K562 (cell line): ENCODE measurements around the gene VSIG10L. TPM values are rescaled to one million over a fixed set of nuclear protein-coding genes. Genes with fewer than 3 reads are reported as not detected.

Experiments used
- BRD9 ChIP-seq: fragments of 450-650 bp; IDR thresholded peaks from 2 replicates; pipeline ENCODE4 v1.6.1; 2018; ENCODE audit warnings: low read depth; ENCODE audit not compliant: partially characterized antibody
- CEBPG ChIP-seq, 3 experiments: fragments of 200-800 bp in 1 of 3; sonication (Bioruptor generic) in 1 of 3; sonication (generic) in 1 of 3; formaldehyde crosslinking in 1 of 3; IDR thresholded peaks in 2 of 3; conservative IDR thresholded peaks in 1 of 3; 2 replicates each; pipeline versions ENCODE4 v1.6.1 to v1.8.0; 2016 to 2022; ENCODE audit warnings: missing compliant biosample characterization in 2 of 3, missing genetic modification characterization in 2 of 3, mild to moderate bottlenecking in 1 of 3, missing genetic modification reagents in 1 of 3
- CHD1 ChIP-seq: fragments of 200-600 bp; sonication (generic); IDR thresholded peaks from one replicate; pipeline ENCODE4 v1.6.1; 2012; ENCODE audit warnings: mild to moderate bottlenecking, moderate library complexity, low read length, inconsistent platforms
- CREB1 ChIP-seq, 2 experiments: sonication (generic) in 1 of 2; formaldehyde crosslinking in 1 of 2; IDR thresholded peaks; 2 replicates each; pipeline versions ENCODE4 v1.6.1 to v1.8.0; 2012 to 2022; ENCODE audit warnings: inconsistent platforms in 1 of 2, mild to moderate bottlenecking in 1 of 2, missing genetic modification reagents in 1 of 2, moderate library complexity in 1 of 2
- FOXA3 ChIP-seq, 2 experiments: fragments of 450-650 bp in 1 of 2; sonication (generic) in 1 of 2; formaldehyde crosslinking; IDR thresholded peaks in 1 of 2; conservative IDR thresholded peaks in 1 of 2; 2 replicates each; pipeline versions ENCODE4 v1.4.0 to v1.8.0; 2020 to 2022; ENCODE audit warnings: mild to moderate bottlenecking in 2 of 2, missing genetic modification reagents in 1 of 2
- FOXM1 ChIP-seq, 2 experiments: fragments of 450-650 bp in 1 of 2; sonication (generic) in 1 of 2; formaldehyde crosslinking in 1 of 2; IDR thresholded peaks; 2 replicates each; pipeline versions ENCODE4 v1.6.1 to v1.9.0; 2017 to 2022; ENCODE audit warnings: low read depth in 2 of 2, mild to moderate bottlenecking in 2 of 2, missing genetic modification reagents in 1 of 2, moderate library complexity in 1 of 2
- FOXP1 ChIP-seq: sonication (generic); formaldehyde crosslinking; IDR thresholded peaks from 2 replicates; pipeline ENCODE4 v1.8.0; 2022; ENCODE audit warnings: mild to moderate bottlenecking, missing genetic modification reagents
- GABPB1 ChIP-seq: sonication (generic); formaldehyde crosslinking; IDR thresholded peaks from 2 replicates; pipeline ENCODE4 v1.8.0; 2022; ENCODE audit warnings: mild to moderate bottlenecking, missing genetic modification reagents
- GABPB2 ChIP-seq: fragments of 250-450 bp; sonication (Bioruptor Pico); conservative IDR thresholded peaks from 2 replicates; pipeline ENCODE4 v1.5.1; 2021; ENCODE audit warnings: mild to moderate bottlenecking
- GATAD2B ChIP-seq: fragments of 450-650 bp; IDR thresholded peaks from 2 replicates; pipeline ENCODE4 v1.6.1; 2017; ENCODE audit warnings: mild to moderate bottlenecking, borderline replicate concordance
- KLF1 ChIP-seq: fragments of 450-650 bp; IDR thresholded peaks from 2 replicates; pipeline ENCODE4 v1.6.1; 2016; ENCODE audit warnings: missing genetic modification characterization, missing compliant biosample characterization
- NCOA2 ChIP-seq, 2 experiments: fragments of 450-650 bp; IDR thresholded peaks; 2 replicates each; pipeline ENCODE4 v1.6.1; 2018; ENCODE audit warnings: mild to moderate bottlenecking in 2 of 2, moderate library complexity in 1 of 2; ENCODE audit not compliant: partially characterized antibody in 2 of 2
- SAFB2 ChIP-seq: fragments of 200-400 bp; formaldehyde crosslinking; IDR thresholded peaks from 2 replicates; pipeline ENCODE4 v1.6.1; 2018; ENCODE audit warnings: borderline replicate concordance, low read length, low read depth, moderate library complexity; ENCODE audit not compliant: severe bottlenecking
- SMARCB1 ChIP-seq: IDR thresholded peaks from 2 replicates; pipeline ENCODE4 v1.6.1; 2011; ENCODE audit warnings: improper control_type of control experiment, low read depth; ENCODE audit not compliant: insufficient read length
- SOX6 ChIP-seq: fragments of 450-650 bp; IDR thresholded peaks from 2 replicates; pipeline ENCODE4 v1.6.1; 2014; ENCODE audit warnings: mild to moderate bottlenecking
- ZNF124 ChIP-seq: sonication (generic); formaldehyde crosslinking; IDR thresholded peaks from 2 replicates; pipeline ENCODE4 v1.8.1; 2022; ENCODE audit warnings: missing genetic modification reagents
- ZNF23 ChIP-seq: fragments of 250-450 bp; sonication (Bioruptor Pico); IDR thresholded peaks from 2 replicates; pipeline ENCODE4 v1.4.0; 2020; ENCODE audit warnings: mild to moderate bottlenecking
- ZNF507 ChIP-seq: conservative IDR thresholded peaks from 2 replicates; pipeline ENCODE4 v1.6.1; 2017; ENCODE audit warnings: missing genetic modification characterization, missing compliant biosample characterization
- polyA plus RNA-seq, 8 experiments: library from polyadenylated mRNA; depleted of rRNA in 4 of 8; stranded (reverse) in 5 of 8; unstranded in 3 of 8; fragments of >200 nt; fragmentation: Nextera tagmentation in 2 of 8; fragmentation: Illumina TruSeq in 1 of 8; extraction: Ambion mirVana in 2 of 8; extraction: Trizol in 1 of 8; gene quantifications; 2 replicates each; pipeline versions ENCODE4 v1.2.1 to v1.2.3, GENCODE V29; 2011 to 2014; ENCODE audit warnings: inconsistent platforms in 1 of 8, missing spikeins in 1 of 8
- total RNA-seq, 7 experiments: library from RNA; depleted of rRNA in 6 of 7; stranded (reverse); fragments of >200 nt in 6 of 7; fragmentation: Illumina TruSeq in 2 of 7; extraction: Trizol in 2 of 7; gene quantifications; 2 replicates each; pipeline versions ENCODE4 v1.2.1 to v1.2.3, GENCODE V29; 2011 to 2021; ENCODE audit warnings: low replicate concordance in 1 of 7
- TF ChIP-seq, protein P1 (sequence below): sonication (generic); formaldehyde crosslinking; IDR thresholded peaks from 2 replicates; pipeline ENCODE4 v1.8.1; 2022; ENCODE audit warnings: missing genetic modification reagents
- TF ChIP-seq, protein P2 (sequence below): sonication (generic); formaldehyde crosslinking; IDR thresholded peaks from 2 replicates; pipeline ENCODE4 v1.4.0; 2020; ENCODE audit warnings: mild to moderate bottlenecking, missing genetic modification reagents
- TF ChIP-seq, protein P3 (sequence below), 2 experiments: fragments of 450-650 bp; conservative IDR thresholded peaks; 2 replicates each; pipeline ENCODE4 v1.6.1; 2017; ENCODE audit warnings: mild to moderate bottlenecking in 2 of 2, moderate library complexity in 2 of 2

The VSIG10L gene
- total and polyA plus RNA-seq, 9 of the 15 experiments (the other 6 are each of a cell fraction or from before 2014, with no cell fraction given), result 1.1 to 7.6 (median 2.2) TPM

DNA sequence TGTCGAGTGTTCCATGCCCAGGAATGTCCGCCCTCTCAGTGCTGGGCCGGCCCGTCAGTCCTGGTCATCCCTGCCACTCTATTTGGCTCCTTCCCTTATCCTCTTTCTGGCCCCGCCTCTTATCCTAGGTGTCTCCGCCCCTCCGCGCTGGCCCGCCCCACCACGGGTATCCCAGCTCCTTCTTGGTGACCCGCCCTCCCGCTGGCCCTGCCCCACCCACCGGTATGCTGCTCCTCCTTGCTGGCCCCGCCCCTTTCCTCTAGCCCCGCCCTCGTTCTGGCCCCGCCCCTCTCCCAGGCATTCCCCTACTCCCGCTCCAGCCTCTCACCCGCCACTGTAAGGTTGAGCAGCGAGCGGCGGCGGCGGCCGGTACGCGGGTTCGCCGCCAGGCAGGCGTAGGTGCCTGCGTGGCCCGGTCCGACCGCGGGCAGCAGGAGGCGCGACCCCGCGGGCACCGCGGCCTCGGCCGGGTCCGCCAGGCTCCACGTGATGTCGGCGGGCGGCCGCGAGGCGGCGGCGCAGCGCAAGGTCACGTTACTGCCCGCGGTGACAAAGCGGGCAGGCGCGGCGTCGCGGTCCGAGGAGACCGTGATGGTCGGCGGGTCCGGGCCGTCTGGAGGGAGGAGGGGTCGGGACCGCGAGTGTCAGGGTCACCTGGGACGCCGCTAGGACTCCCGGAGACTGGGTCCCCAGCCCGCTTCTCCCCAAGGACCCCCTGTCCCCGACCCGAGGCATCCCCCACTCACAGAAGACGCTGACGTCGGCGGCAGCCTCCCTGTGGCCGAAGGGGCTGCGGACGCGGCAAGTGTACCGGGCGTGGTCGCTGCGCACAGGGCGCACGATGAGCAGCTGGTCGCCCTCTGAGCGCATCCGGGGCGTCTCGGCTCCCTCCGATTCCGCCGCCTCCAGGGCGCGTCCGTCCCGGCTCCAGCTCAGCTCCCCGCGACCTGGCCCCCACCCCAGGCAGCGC is 2.0 kb downstream of the VSIG10L start (continued):
- TF ChIP-seq ZNF507 (tag) (no peak), ZNF23 (CRISPR knock-in tag) (no peak), BRD9 (no peak), FOXM1 (IDR thresholded peaks at IDR 0.05; ENCODE audit: low read depth) (no peak), FOXM1 (CRISPR knock-in tag; IDR thresholded peaks at IDR 0.05; ENCODE audit: low read depth) (0 out of 2 replicates have a peak, but pooled peaks have one; percentile 32), SMARCB1 (no peak), CHD1 (peak; percentile 53), KLF1 (peak; percentile 37; the same call in 1 of the 2 replicates), SOX6 (peak; percentile 53), GABPB1 (CRISPR knock-in tag) (peak; percentile 72; the same call in 1 of the 2 replicates), CEBPG (CRISPR knock-in tag; IDR thresholded peaks at IDR 0.05) (no peak), CEBPG (tag; conservative IDR thresholded peaks at IDR 0.05 in 1 of 2, IDR thresholded peaks at IDR 0.05 in 1 of 2) (no peak), FOXP1 (CRISPR knock-in tag) (peak; percentile 92), SAFB2 (no peak), GABPB2 (CRISPR knock-in tag) (no peak), GATAD2B (peak; percentile 97), ZNF124 (no peak), FOXA3 (CRISPR knock-in tag; conservative IDR thresholded peaks at IDR 0.05 in 1 of 2, IDR thresholded peaks at IDR 0.05 in 1 of 2) (peak in 1 of 2 experiments; percentile 81; a peak in 2 of 4 replicates), CREB1 (IDR thresholded peaks at IDR 0.05) (peak; percentile 47), CREB1 (CRISPR knock-in tag; IDR thresholded peaks at IDR 0.05) (peak; percentile 88), NCOA2 (IDR thresholded peaks at IDR 0.05; ENCODE audit: partially characterized antibody in 2 of 2) (no peak)
- TF ChIP-seq, protein P1, sequence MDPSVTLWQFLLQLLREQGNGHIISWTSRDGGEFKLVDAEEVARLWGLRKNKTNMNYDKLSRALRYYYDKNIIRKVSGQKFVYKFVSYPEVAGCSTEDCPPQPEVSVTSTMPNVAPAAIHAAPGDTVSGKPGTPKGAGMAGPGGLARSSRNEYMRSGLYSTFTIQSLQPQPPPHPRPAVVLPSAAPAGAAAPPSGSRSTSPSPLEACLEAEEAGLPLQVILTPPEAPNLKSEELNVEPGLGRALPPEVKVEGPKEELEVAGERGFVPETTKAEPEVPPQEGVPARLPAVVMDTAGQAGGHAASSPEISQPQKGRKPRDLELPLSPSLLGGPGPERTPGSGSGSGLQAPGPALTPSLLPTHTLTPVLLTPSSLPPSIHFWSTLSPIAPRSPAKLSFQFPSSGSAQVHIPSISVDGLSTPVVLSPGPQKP (CRISPR knock-in tag), result no peak
- TF ChIP-seq, protein P2, sequence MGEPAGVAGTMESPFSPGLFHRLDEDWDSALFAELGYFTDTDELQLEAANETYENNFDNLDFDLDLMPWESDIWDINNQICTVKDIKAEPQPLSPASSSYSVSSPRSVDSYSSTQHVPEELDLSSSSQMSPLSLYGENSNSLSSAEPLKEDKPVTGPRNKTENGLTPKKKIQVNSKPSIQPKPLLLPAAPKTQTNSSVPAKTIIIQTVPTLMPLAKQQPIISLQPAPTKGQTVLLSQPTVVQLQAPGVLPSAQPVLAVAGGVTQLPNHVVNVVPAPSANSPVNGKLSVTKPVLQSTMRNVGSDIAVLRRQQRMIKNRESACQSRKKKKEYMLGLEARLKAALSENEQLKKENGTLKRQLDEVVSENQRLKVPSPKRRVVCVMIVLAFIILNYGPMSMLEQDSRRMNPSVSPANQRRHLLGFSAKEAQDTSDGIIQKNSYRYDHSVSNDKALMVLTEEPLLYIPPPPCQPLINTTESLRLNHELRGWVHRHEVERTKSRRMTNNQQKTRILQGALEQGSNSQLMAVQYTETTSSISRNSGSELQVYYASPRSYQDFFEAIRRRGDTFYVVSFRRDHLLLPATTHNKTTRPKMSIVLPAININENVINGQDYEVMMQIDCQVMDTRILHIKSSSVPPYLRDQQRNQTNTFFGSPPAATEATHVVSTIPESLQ, result no peak
- TF ChIP-seq, protein P3, sequence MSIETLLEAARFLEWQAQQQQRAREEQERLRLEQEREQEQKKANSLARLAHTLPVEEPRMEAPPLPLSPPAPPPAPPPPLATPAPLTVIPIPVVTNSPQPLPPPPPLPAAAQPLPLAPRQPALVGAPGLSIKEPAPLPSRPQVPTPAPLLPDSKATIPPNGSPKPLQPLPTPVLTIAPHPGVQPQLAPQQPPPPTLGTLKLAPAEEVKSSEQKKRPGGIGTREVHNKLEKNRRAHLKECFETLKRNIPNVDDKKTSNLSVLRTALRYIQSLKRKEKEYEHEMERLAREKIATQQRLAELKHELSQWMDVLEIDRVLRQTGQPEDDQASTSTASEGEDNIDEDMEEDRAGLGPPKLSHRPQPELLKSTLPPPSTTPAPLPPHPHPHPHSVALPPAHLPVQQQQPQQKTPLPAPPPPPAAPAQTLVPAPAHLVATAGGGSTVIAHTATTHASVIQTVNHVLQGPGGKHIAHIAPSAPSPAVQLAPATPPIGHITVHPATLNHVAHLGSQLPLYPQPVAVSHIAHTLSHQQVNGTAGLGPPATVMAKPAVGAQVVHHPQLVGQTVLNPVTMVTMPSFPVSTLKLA (conservative IDR thresholded peaks at IDR 0.05), result peak in 1 of 2 experiments; percentile 78; a peak in 1 of 4 replicates
